ENCODE measurements around the gene FAM161B.
"Not testable (repeated sequence)": the region's sequence is repeated elsewhere in the genome, so short reads cannot be mapped to it uniquely, and the experiment has no call there.

The FAM161B gene

GRCh38 chr14:73942180-73942579 is 7.7 kb downstream of the FAM161B start:
- no peak for DNase-seq (ENCODE audit: low read depth)
- no peak for TF ChIP-seq CTCF (conservative IDR thresholded peaks at IDR 0.05; ENCODE audit: low read depth, low read length)

GRCh38 chr14:73937012-73937411 is 12.9 kb downstream of the FAM161B start:
- no peak for DNase-seq (ENCODE audit: low read depth)
- TF ChIP-seq CTCF (conservative IDR thresholded peaks at IDR 0.05; ENCODE audit: low read depth, low read length), result no peak
- no peak overlapping the region for H3K4me3 ChIP-seq (ENCODE audit: low read depth, low read length)

More at GRCh38 chr14:73942180-73942579, 7.7 kb downstream of the FAM161B start:
- H3K4me3 ChIP-seq (ENCODE audit: low read depth, low read length), result no peak overlapping the region

GRCh38 chr14:73936548-73936947 is 13.3 kb downstream of the FAM161B start:
- DNase-seq (ENCODE audit: low read depth), result no peak
- H3K4me3 ChIP-seq (ENCODE audit: low read depth, low read length), result no peak overlapping the region
- no peak for TF ChIP-seq CTCF (conservative IDR thresholded peaks at IDR 0.05; ENCODE audit: low read depth, low read length)

- TF ChIP-seq CTCF (conservative IDR thresholded peaks at IDR 0.05; ENCODE audit: low read depth, low read length), result peak; percentile 48
- peak; percentile 45 for DNase-seq (ENCODE audit: low read depth)
- no peak overlapping the region for H3K4me3 ChIP-seq (ENCODE audit: low read depth, low read length)
These were observed 14.2 kb downstream of the FAM161B start for GRCh38 chr14:73935666-73936065.

GRCh38 chr14:73924337-73924736 is 25.6 kb downstream of the FAM161B start:
- no peak for DNase-seq (ENCODE audit: low read depth)
- TF ChIP-seq CTCF (conservative IDR thresholded peaks at IDR 0.05; ENCODE audit: low read depth, low read length), result no peak
- no peak overlapping the region for H3K4me3 ChIP-seq (ENCODE audit: low read depth, low read length)

- DNase-seq (ENCODE audit: low read depth); H3K4me3 ChIP-seq (ENCODE audit: low read depth, low read length): not testable (repeated sequence)
These were observed 30.4 kb downstream of the FAM161B start for GRCh38 chr14:73919457-73919856.

- DNase-seq (ENCODE audit: low read depth), result no peak
- no peak overlapping the region for H3K4me3 ChIP-seq (ENCODE audit: low read depth, low read length)
- no peak for TF ChIP-seq CTCF (conservative IDR thresholded peaks at IDR 0.05; ENCODE audit: low read depth, low read length)
These were observed 33.6 kb downstream of the FAM161B start for GRCh38 chr14:73916324-73916723.

GRCh38 chr14:73913256-73913655 is 36.6 kb downstream of the FAM161B start:
- H3K4me3 ChIP-seq (ENCODE audit: low read depth, low read length), result no peak overlapping the region
- peak; percentile 77 for DNase-seq (ENCODE audit: low read depth)
- no peak for TF ChIP-seq CTCF (conservative IDR thresholded peaks at IDR 0.05; ENCODE audit: low read depth, low read length)
